CD4-positive, alpha-beta T cell treated with Interferon gamma for 1 hour (primary cell): ENCODE results near the gene RO60.

Experiments
- DNase-seq: peaks from one replicate; pipeline ENCODE4 v3.0.0-alpha.2; 2020

RO60 gene

GRCh38 chr1:193062698-193063463 lies 3.5 kb downstream of the RO60 start:
- DNase-seq, result no peak

DNA sequence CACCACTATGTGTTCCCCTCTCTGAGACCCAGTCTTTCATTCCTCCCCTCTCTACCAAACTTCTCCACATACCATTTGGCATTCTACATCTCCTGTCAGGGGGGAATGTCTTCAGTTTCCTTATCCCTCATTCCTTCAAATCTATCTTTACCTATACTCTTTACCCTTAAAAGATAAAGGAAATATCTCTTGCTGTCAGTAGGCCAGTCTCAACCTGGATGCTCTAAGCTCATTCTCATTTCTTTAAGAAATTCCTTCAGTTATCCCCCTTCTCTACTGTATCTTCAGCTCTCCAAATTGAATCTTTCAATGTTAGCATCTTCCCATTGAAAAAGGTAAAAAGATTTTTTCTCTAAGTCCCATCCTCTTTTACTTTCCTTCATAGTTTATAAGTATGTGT lies 6.5 kb downstream of the RO60 start:
- no peak for DNase-seq

GRCh38 chr1:193066606-193067005 lies 7.2 kb downstream of the RO60 start:
- no peak for DNase-seq

GRCh38 chr1:193068013-193068412 lies 8.6 kb downstream of the RO60 start:
- no peak for DNase-seq

- DNase-seq, result no peak
These were observed 10.5 kb downstream of the RO60 start for GRCh38 chr1:193069748-193070385.

- no peak for DNase-seq
These were observed 11.0 kb downstream of the RO60 start for GRCh38 chr1:193070386-193070753.

GRCh38 chr1:193070942-193071341 lies 11.5 kb downstream of the RO60 start:
- DNase-seq, result no peak

- no peak for DNase-seq
These were observed 18.6 kb downstream of the RO60 start for GRCh38 chr1:193077991-193078390.

DNA sequence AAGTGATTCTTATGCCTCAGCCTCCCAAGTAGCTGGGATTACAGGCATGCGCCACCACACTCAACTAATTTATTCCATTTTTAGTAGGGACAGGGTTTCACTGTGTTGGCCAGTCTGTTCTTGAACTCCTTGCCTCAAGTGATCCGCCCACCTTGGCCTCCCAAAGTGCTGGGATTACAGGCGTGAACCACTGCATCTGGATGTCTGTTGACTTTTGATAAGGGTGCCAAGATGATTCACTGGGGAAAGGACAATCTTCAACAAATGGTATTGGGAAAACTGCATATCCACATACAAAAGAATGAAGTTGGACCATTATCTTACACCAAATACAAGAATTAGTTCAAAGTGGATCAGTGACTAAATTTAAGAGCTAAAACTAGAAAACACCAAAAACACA lies 19.8 kb downstream of the RO60 start:
- no peak for DNase-seq

DNA sequence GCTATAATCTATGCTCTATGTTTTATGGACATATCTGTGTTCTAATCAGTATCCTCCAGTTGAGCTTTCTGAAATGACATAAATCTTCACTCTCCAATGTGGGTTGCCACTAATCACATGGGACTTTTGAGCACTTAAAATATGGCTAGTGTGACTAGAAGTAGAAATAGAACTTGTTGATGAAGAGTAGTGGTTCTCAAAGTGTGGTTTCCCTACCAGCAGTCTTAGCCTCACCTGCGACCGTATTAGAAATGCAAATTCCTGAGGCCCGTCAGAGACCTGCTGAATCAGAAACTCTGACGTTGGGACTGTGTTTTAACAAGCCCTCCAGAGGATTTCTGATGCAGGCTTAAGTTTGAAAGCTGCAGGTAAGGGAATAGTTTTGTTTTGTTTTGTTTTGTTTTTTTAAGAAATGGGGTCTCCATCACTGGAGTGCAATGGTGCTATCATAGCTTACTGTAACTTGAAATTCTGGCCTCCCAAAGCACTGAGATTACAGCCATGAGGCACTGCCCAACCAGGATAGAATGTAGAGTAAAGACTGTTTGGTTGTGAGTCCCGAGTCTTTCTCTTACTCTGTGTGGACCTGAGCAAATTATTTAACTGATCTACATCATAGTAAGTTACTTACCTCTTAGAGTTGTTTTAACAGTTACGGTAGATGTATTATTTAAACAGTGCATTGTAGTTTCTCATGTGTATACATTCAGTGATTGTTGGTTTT lies 24.1 kb downstream of the RO60 start:
- DNase-seq, result no peak

GRCh38 chr1:193085263-193085662 lies 25.9 kb downstream of the RO60 start:
- no peak for DNase-seq

DNA sequence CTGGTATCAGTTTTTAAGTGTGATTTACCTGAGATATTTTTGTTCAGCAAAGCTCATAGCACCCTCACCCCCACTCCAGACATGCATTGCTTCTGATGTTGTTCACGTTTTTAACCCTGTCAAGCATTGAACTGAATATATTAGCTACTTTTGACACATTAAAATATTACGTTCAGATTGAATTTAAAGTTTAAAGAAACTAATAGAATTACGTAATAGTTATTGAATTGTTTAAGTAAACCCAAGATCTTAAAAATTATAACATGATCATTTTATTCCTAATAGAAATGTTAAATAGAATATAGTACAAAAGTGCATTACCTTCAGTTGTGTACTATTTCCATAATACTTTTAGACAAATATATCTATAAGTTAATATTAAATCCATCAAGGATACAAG lies 26.9 kb downstream of the RO60 start:
- no peak for DNase-seq

GRCh38 chr1:193087893-193088292 lies 28.5 kb downstream of the RO60 start:
- no peak for DNase-seq

DNA sequence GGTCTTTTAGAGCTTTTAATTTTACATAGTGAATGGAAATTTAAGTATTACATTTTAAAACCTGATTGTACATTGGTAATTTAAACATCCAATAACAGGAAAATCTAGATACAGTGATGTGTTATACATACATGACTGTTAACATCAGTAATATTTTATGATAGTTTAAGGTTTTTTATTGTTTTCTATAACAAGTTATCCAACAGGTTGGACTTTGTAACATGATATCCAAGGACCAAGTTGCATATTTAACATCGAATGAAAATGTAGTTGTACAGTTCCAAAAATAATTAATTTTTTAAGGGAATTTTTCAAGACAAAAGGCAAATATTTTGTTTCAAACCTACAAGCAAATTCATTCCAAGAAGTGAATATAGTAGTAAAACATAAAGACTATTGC lies 31.5 kb downstream of the RO60 start:
- DNase-seq, result no peak

GRCh38 chr1:193094112-193094511 lies 34.7 kb downstream of the RO60 start:
- DNase-seq, result no peak

DNA sequence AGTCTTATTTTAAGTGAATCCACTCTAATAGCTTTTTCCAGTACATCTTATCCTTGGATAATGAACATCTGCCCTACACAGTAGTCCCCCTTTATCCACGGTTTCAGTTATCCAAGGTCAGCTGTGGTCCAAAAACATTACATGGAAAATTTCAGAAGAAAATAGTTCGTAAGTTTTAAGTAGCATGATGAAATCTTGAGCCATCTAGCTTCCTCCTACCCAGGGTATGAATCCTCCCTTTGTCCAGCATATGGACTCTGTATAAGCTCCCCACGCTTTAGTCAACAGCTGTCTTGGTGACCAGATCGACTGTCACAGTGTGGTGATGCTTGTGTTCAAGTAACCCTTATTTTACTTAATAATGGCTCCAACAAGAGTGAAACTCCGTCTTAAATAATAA lies 43.2 kb downstream of the RO60 start:
- DNase-seq, result no peak

DNA sequence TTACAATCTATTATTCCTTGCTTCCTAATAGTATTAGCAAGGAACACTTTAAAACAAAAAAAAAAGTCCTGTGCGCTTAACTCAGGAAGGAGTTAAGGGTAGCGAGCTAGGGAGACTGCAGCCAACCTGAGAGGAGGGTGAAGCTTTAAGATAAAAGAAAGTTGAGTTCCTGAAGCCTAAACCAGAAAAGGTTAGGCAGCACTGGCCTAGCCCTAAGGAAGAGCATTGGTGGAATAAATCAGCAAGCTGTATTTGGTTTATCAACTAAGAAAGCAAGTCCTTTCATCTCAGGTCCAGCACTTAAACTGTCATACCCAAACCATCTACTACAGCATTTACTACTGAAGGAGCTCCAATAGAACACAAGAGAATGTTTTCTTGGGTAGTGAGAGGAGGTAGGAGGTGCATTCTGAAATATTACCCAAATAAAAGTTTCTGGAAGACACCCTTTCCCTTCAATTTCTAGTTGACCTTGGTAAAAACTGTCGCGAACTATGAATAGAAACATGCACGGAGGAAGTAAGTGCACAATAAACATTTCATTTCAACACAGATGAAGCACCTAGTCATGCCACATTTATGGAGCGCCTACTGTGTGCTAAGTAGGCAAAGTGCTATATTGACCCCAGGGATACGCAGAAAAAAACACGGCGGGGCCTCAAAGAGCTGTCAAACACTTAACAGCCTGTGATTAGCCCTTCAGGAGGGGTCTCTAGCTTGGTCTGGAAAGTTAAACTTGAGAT lies 44.5 kb downstream of the RO60 start:
- no peak for DNase-seq

DNA sequence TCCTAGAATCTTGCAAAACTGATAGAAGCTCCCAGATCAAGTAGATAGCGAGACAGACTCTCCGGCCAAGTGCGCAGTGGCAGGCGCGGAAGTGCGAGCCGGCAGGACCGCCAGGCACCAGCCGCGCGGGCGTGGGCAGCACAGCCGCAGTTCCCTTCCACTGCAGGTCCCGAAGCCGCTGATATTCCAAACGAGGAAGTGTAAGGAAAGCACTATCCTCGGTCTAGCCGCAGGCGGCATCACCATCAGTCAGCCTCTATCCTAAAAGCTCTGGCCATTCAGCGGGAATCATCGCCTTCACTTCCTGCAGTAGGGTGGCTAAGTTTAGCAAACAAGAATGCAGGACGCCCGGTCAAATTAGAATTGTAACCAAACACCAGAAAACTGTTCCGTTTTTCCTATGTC lies 45.1 kb downstream of the RO60 start:
- no peak for DNase-seq

- peak; percentile 61 for DNase-seq
These were observed 45.8 kb downstream of the RO60 start, which contains the start of gene GLRX2 for GRCh38 chr1:193104907-193105820. Gene GLRX2 (minus strand): TSS chr1:193105414. CDS start chr1:193105382, 32 bp downstream.

DNA sequence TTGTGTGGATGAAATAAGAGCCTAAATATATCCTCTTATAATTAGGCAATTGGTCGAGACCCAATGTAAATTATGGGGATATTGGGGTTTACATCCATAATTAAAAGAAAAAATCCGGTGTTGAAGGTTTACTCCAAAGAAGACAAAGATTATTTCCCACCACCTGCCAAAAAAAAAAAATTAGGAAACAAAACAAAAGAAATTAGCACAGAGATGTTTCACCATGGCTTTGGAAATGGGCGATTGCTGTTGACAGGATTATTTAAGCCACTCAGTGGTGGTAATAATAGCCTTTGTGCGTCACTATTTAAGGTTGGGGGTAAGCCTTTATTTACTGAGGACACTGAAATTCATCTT lies 46.4 kb downstream of the RO60 start:
- DNase-seq, result no peak

DNA sequence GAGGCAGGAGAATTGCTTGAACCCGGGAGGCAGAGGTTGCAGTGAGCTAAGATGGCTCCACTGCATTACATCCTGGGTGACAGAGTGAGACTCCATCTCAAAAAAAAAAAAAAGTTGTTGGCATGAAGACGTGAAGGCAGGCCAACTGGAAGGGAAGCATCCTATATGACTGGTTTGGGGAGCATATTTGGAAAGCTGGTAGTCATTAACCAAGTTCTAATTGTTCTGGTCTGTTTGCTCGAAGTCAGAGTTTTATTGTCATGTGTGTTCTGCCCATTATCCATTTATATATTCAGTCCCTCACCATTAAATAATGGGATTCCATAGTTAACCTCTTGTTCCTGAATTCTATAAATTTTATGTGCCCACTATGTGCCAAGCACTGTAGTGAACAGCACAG lies 49.1 kb downstream of the RO60 start:
- DNase-seq, result no peak
